LoVo (cell line): ENCODE measurements around the gene JAG2.

Experiments used
- DNase-seq: peaks from one replicate; pipeline ENCODE4 v3.0.0-alpha.2; 2016; ENCODE audit warnings: low spot score

JAG2 gene

GRCh38 chr14:105203701-105204100 lies 35.1 kb upstream of the JAG2 start:
- no peak for DNase-seq

DNA sequence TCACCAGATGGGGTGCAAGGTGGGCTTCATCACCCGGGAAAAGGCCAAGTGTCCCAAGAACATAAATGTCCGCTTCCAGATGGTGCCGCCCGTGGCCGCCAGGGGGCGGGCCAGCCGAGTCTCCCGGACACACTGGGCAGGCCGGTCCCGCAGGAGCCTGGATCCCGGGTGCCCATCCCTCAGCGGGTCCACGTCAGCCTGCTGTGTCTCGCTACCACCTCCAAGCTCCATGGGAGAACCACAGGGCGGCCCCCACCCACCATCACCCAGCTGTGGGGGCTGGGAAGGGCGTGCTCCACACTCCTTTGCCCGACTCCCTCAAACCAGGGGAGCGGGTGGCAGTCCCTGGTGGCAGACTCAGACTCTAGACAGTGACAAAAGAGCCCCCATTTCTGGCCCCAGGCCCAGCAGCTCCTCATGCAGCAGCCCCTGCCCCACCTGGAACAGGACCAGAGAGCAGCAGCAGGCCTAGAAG lies 34.5 kb upstream of the JAG2 start:
- peak; percentile 65 for DNase-seq

GRCh38 chr14:105201925-105202513 lies 33.4 kb upstream of the JAG2 start:
- DNase-seq = no peak

DNA sequence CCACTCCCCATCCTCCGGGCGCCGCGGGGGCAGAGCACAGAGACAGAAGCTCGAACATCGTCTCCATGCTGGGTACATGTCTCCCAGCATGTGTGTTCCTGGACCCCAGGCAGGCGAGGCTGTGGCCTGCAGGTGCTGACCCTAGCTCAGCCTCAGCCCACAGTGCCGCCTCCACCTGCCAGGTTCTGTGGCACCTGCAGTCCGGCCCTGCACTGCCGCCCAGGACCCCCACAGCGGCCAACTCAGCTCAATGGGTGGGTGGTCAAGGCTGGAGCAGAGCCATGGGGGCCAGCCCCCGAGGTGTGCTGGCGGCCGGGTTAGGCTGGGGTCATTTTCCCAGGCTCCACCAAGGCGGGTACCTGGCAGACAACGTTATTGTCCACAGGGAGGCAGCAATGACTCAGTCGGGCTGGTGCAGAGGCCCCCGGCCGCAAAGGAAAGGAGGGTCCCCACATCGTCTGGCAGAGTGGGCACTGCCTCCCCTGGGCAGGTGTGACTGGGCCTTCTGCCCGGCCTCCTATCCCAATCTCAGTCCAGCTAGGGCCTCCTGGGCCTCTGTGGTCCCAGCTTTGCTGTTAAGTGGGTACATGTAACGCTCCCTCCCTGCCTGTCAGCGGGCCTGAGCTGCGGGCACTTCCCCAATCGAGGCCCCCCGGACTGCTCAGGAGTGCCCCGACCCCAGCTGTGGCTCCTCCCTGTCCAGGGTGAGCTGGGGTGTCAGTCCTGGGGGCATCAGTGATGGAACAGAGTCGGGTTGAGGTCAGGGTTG lies 32.8 kb upstream of the JAG2 start:
- DNase-seq = no peak

GRCh38 chr14:105200641-105201040 lies 32.1 kb upstream of the JAG2 start:
- no peak for DNase-seq

DNA sequence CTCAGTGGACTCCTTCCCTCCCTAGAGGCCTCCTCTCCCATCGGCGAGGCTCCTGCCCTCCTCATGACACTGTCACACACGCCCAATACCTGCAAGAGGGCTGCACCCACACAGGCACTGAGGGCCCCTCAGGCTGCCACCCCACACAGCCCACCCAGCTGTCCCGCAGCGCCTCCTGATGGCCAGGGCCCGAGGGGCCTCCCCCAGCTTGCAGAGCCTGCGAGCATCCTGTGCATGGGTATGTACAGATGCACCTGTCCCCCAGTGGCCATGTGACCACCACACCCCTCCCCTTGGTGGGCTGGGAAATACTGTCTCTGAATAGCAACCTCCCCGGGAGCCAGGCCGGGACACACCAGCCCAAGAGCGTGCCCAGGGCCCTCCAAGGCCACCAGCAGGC lies 31.5 kb upstream of the JAG2 start:
- DNase-seq = no peak

DNA sequence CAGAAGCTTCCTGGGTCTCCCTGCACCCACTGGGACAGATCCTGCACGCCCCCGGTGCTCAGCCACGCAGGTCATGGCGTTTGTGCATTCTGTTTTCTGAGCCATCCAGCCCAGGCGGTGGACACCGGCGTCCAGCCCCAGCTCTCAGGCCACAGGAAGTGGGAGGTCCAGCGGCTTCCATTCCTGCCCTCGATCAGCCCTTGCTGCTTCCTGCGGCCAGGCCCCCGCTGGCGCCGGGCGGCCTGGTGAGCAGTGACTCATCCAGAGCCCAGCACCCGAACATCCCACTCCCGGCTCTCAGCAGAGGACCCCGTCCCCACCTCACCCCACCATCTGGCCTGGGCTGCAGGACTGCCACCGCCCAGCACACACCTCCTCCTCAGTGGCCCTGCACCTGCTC lies 30.5 kb upstream of the JAG2 start:
- no peak for DNase-seq

DNA sequence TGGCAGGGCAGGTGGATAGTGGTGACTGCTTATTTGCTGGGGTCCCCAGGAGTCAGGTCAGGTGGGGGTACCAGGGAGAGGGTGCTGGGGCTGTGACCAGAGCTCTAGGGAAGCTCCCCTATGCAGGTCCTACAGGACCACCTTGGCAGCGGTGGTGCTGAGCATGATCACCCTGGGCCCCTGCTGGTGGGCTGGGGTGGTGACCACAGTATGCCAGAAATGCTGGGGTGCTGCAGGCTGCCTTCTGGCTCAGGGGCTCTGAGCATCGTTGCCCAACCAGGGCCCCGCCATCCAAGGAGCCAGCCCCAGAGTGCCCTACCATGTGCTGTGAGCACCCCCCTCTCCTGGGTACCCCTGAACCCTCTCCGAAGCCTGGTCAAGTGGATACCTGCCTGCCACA lies 30.0 kb upstream of the JAG2 start:
- no peak for DNase-seq

DNA sequence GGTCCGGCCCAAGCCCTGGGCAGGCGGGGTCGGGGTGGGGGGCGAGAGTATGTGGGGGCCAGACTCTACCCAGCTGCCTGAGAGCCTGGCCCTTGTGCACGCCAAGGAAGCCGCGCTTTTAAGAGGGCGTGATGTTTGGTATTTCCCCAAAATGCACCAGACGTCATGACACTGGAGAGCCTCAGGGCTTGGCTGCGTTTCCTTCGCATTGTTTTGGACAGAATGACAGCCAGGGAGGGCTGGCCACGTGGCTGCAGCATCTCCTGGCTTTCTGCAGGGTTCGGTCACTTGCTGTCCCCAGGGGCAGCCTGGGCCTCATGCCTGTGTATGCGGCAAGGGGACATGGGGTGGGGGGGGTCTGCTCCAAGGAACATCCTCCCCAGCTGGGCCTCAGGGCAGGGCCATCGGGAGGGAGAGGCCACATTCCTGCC lies 28.6 kb upstream of the JAG2 start:
- no peak for DNase-seq

DNA sequence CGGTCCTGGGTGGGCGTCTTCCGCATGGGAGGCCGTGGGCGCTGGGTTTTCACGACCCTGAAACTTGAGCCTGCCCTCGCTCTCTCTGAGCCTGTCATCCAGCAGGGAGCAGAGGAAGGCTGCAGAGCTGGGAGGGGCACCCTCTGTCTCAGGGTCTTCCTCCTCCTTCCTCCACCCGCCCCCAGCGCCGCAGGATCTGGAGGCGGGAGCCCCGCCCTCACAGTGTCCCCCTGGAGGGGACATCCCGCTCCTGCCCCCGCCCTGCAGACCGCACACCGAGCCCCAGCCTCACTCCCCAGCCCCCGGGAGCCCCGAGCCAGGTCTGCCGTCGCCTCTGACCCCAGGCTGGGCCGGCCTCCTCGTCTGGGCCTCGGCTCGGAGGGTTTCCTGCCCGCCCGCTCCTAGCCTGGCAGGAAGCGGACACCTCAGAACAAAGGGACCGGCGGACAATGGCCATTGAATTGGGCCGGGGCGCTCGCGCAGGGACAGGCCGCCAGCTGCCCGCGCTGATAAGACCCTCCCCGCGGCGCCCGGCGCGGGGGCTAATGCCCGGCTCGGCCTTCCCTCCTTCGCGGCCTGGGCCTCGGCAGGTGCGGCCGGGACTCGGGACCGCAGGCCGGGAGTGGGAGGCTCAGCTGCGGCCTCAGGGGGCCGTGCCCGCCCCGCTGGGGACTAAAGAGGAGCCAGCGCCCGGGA lies 27.8 kb upstream of the JAG2 start:
- no peak for DNase-seq

GRCh38 chr14:105195522-105196264 lies 27.1 kb upstream of the JAG2 start:
- no peak for DNase-seq

DNA sequence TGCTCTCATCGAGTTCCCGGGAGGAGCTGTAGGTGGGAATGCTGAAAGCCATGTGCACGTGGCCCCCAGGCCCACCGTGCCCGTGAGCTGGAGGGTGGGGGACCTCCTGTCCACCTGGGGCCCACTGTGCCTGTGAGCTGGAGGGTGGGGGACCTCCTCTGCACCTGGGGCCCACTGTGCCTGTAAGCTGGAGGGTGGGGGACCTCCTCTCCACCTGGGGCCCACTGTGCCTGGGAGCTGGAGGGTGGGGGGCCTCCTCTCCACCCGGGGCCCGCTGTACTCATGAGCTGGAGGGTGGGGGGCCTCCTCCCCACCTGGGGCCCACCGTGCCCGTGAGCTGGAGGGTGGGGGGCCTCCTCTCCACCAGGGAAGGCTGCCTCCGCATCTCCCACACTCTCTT lies 26.5 kb upstream of the JAG2 start:
- no peak for DNase-seq

DNA sequence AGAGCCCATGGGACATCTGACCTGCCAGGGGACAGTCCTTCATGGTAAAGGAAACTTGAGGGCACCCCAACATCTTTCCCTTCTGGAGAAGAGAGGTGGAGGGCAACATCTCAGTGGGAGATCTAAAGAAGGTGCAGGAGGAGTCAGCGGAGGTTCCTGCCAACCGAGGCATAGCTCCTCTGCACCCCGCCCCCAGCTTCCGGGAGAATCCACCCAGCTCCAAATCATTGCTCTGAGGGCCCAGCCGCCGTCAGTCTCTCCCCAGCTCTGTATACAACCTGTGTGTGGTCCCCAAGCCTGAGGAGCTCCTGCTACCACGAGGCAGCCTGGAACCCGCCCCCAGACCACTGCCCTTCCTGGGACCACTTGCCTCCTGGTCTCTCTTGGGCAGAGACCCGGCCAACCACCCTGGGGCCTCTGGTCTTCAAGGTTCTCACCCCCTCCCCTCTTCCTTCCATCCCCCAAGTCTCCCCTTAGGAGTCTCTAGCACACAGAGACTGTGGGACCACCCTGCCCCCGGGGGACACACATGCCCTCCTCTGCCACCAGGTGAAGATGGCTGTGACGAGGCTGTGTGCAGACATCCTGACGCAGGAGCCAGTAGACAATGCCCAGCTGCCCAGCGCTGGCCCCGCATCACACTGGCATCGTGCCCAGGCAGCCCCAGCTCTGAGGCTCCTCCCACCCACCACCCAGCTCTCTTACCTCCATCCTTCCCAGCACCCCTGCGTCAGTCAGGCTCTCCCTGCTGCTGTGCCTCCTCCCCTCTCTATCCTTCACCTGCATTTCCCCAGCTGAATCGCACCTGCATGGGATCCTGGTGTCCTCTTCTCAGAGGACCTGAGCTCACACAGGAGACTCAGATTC lies 25.6 kb upstream of the JAG2 start:
- no peak for DNase-seq

GRCh38 chr14:105192866-105193731 lies 24.5 kb upstream of the JAG2 start:
- DNase-seq = no peak

GRCh38 chr14:105187935-105188524 lies 19.5 kb upstream of the JAG2 start:
- DNase-seq = no peak

GRCh38 chr14:105187116-105187515 lies 18.5 kb upstream of the JAG2 start:
- no peak for DNase-seq

GRCh38 chr14:105185973-105186372 lies 17.4 kb upstream of the JAG2 start:
- no peak for DNase-seq

DNA sequence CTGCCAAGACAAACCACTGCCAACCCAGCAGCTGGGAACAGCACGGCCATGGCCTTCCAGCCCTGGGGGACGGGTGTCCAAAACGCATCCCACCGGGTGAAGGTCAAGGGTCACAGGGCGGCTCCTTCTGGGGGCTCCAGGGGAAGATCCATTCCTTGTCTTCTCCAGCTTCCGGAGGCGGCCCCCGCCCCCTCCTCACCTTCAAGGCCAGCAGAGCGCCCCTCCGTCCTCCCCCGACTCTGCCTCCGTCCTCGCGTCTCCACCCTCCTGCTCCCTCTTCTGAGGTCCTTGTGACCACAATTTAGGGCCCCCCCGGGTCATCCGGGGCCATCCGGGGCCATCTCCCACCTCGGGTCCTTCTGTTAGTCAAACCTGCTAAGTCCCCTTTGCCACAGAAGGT lies 16.4 kb upstream of the JAG2 start:
- DNase-seq = no peak

GRCh38 chr14:105184461-105184860 lies 15.9 kb upstream of the JAG2 start:
- no peak for DNase-seq
